Calu3 (cell line): ENCODE data around the gene ABHD17A. TPM values are rescaled to one million over a fixed set of nuclear protein-coding genes. Genes with fewer than 3 reads are reported as not detected.

Experiments
- BruUV-seq: library from RNA; stranded (reverse); fragments of 400-500 nt; replicated peaks from 2 replicates; lab custom pipeline; 2021; lab: Mats Ljungman, UMichigan
- CTCF ChIA-PET: fragments of 300-600 bp; sonication (Branson Sonifier 250); formaldehyde crosslinking; loops from one replicate; lab custom pipeline; 2022; ENCODE audit warnings: antibody characterized with exemption; lab: Charles Lee
- DNase-seq: peaks from one replicate; pipeline ENCODE4 v3.0.0; 2022
- H3K27ac Mint-ChIP-seq: one replicate; pipeline ENCODE4 v1.8.0; 2022; ENCODE audit warnings: mixed read lengths; ENCODE audit not compliant: unreplicated experiment
- H3K27me3 Mint-ChIP-seq: one replicate; pipeline ENCODE4 v1.8.0; 2022; ENCODE audit warnings: mixed read lengths; ENCODE audit not compliant: unreplicated experiment
- H3K36me3 Mint-ChIP-seq: one replicate; pipeline ENCODE4 v1.8.0; 2022; ENCODE audit warnings: mild to moderate bottlenecking, moderate library complexity, mixed read lengths; ENCODE audit not compliant: insufficient read depth, unreplicated experiment
- H3K4me1 Mint-ChIP-seq: one replicate; pipeline ENCODE4 v1.8.0; 2022; ENCODE audit warnings: mild to moderate bottlenecking, low read depth, mixed read lengths; ENCODE audit not compliant: unreplicated experiment
- H3K4me3 Mint-ChIP-seq: one replicate; pipeline ENCODE4 v1.8.0; 2022; ENCODE audit warnings: mild to moderate bottlenecking, low read depth, moderate library complexity, mixed read lengths; ENCODE audit not compliant: unreplicated experiment
- H3K9me3 Mint-ChIP-seq: one replicate; pipeline ENCODE4 v1.8.0; 2022; ENCODE audit warnings: low read depth, mixed read lengths; ENCODE audit not compliant: unreplicated experiment
- intact Hi-C: fragments of 100-400 bp; cut with micrococcal nuclease; formaldehyde crosslinking; loops from one replicate; pipeline ENCODE4 v1.10.0; 2022; ENCODE audit not compliant: unreplicated experiment
- total RNA-seq: library from RNA; stranded (reverse); gene quantifications from 2 replicates; pipeline ENCODE4 v1.2.3, GENCODE V29; 2022
- TF ChIP-seq, protein P1 (sequence below): fragments of 200-600 bp; IDR thresholded peaks from one replicate; pipeline ENCODE4 v1.8.0; 2022; ENCODE audit warnings: antibody characterized with exemption; ENCODE audit not compliant: unreplicated experiment

The ABHD17A gene
- total RNA-seq, 1 experiment from 2014 or later: 35.2 TPM

GRCh38 chr19:1844513-1845124 is 40.7 kb downstream of the ABHD17A start:
- CTCF ChIA-PET: no interaction called here
- H3K4me3 Mint-ChIP-seq: no peak overlapping the region
- peaks cover 35% of the 10 kb centered on the region for H3K36me3 Mint-ChIP-seq
- TF ChIP-seq, protein P1, sequence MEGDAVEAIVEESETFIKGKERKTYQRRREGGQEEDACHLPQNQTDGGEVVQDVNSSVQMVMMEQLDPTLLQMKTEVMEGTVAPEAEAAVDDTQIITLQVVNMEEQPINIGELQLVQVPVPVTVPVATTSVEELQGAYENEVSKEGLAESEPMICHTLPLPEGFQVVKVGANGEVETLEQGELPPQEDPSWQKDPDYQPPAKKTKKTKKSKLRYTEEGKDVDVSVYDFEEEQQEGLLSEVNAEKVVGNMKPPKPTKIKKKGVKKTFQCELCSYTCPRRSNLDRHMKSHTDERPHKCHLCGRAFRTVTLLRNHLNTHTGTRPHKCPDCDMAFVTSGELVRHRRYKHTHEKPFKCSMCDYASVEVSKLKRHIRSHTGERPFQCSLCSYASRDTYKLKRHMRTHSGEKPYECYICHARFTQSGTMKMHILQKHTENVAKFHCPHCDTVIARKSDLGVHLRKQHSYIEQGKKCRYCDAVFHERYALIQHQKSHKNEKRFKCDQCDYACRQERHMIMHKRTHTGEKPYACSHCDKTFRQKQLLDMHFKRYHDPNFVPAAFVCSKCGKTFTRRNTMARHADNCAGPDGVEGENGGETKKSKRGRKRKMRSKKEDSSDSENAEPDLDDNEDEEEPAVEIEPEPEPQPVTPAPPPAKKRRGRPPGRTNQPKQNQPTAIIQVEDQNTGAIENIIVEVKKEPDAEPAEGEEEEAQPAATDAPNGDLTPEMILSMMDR: no peak
- no peak overlapping the region for H3K27ac Mint-ChIP-seq
- H3K9me3 Mint-ChIP-seq: no peaks in the 10 kb centered on the region
- H3K27me3 Mint-ChIP-seq: no peaks in the 10 kb centered on the region
- peaks cover 8% of the 10 kb centered on the region for H3K4me1 Mint-ChIP-seq
- intact Hi-C loops: no loop called here
- no peak for DNase-seq
- no TSS peak for BruUV-seq

- CTCF ChIA-PET: interaction anchor here (0.5 kb wide), 1 partner anchor 185 kb away, joined by 3 read pairs; no protein-coding TSS in a partner anchor
- BruUV-seq: no TSS peak
- H3K27ac Mint-ChIP-seq: no peak overlapping the region
Measured at GRCh38 chr19:1843646-1844394, 41.5 kb downstream of the ABHD17A start.

GRCh38 chr19:1843116-1843515 is 42.2 kb downstream of the ABHD17A start:
- peaks cover 8% of the 10 kb centered on the region for H3K4me1 Mint-ChIP-seq
- no peak overlapping the region for H3K4me3 Mint-ChIP-seq
- CTCF ChIA-PET: interaction anchor here (0.5 kb wide), 1 partner anchor 185 kb away, joined by 3 read pairs; no protein-coding TSS in a partner anchor
- DNase-seq: no peak
- no peak overlapping the region for H3K27ac Mint-ChIP-seq
- peaks cover 29% of the 10 kb centered on the region for H3K36me3 Mint-ChIP-seq
- no TSS peak for BruUV-seq
- intact Hi-C loops: no loop called here
- no peaks in the 10 kb centered on the region for H3K27me3 Mint-ChIP-seq
- TF ChIP-seq, protein P1: no peak
- no peaks in the 10 kb centered on the region for H3K9me3 Mint-ChIP-seq

More at GRCh38 chr19:1843646-1844394, 41.5 kb downstream of the ABHD17A start:
- TF ChIP-seq, protein P1: no peak
- Mint-ChIP-seq H3K9me3 (no peaks in the 10 kb centered on the region), H3K4me3 (no peak overlapping the region), H3K27me3 (no peaks in the 10 kb centered on the region), H3K36me3 (peaks cover 35% of the 10 kb centered on the region), H3K4me1 (peaks cover 8% of the 10 kb centered on the region)
- intact Hi-C loops: no loop called here
- DNase-seq: no peak

DNA sequence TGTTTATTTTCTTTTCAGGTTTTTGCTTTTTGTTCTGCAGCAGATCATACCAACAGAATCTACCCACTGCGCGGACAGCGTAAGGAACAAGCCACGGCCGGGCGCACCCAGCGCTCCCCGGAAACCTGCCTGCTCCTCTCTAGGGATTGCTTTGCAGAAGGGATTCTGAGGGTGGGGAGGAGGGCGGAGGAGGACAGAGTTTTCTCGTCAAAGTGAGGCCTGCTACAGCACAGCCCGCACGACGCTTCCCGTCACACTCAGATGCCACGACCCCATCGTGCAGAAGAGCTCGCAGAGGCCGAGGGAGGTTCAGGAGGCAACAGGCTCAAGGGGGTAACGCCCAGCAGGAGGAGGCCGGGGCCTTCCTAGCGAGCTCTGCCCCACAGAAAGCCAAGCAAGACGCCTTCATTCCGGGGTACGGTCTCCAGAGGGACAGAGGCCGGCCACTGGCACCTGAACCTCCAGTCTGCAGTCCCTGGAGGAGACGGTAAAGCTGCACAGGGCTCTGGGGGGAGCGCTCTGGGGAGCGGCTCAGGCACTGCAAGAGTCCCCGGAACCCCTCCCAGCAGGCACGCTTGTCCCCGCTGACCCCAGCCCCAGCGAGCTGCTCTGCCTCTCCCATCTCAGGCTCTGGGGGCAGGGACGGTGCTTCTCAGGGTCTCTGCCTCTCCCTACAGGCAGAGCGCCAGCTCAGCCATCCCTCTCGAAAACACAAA is 43.9 kb downstream of the ABHD17A start:
- BruUV-seq: no TSS peak
- intact Hi-C loops: no loop called here
- Mint-ChIP-seq H3K4me3 (no peak overlapping the region), H3K36me3 (peaks cover 12% of the 10 kb centered on the region), H3K4me1 (no peaks in the 10 kb centered on the region), H3K27ac (no peak overlapping the region), H3K9me3 (no peaks in the 10 kb centered on the region), H3K27me3 (no peaks in the 10 kb centered on the region)
- TF ChIP-seq, protein P1: no peak
- no peak for DNase-seq
- CTCF ChIA-PET: interaction anchor here (0.7 kb wide), 1 partner anchor 16 kb away, joined by 4 read pairs; no protein-coding TSS in a partner anchor
